Osteoblast (primary cell): ENCODE results near the gene ADGRG6. TPM values are rescaled to one million over a fixed set of nuclear protein-coding genes. Genes with fewer than 3 reads are reported as not detected.

Source experiments
- DNase-seq: peaks from one replicate; pipeline ENCODE4 v3.0.0; 2011; ENCODE audit warnings: low spot score, mixed read lengths; ENCODE audit not compliant: insufficient read length; ENCODE audit errors: missing footprints
- H2AFZ ChIP-seq: 2 replicates; pipeline ENCODE4 v1.6.0; 2011; ENCODE audit warnings: mild to moderate bottlenecking, low read length
- H3K27ac ChIP-seq: 2 replicates; pipeline ENCODE4 v1.5.1; 2011; ENCODE audit warnings: mild to moderate bottlenecking, low read depth, low read length, moderate library complexity
- H3K27me3 ChIP-seq: 2 replicates; pipeline ENCODE4 v1.6.0; 2012; ENCODE audit warnings: mild to moderate bottlenecking, control low read depth, inconsistent platforms, low read length, moderate library complexity; ENCODE audit not compliant: insufficient read depth
- H3K36me3 ChIP-seq: 2 replicates; pipeline ENCODE4 v1.5.1; 2011; ENCODE audit warnings: mild to moderate bottlenecking, low read length, control low read depth, moderate library complexity; ENCODE audit not compliant: insufficient read depth
- H3K4me1 ChIP-seq: 2 replicates; pipeline ENCODE4 v1.5.1; 2011; ENCODE audit warnings: mild to moderate bottlenecking, low read length, control low read depth, moderate library complexity; ENCODE audit not compliant: insufficient read depth
- H3K4me2 ChIP-seq: 2 replicates; pipeline ENCODE4 v1.6.0; 2011; ENCODE audit warnings: mild to moderate bottlenecking, low read length; ENCODE audit not compliant: insufficient read depth
- H3K4me3 ChIP-seq: fragments of 200-600 bp; sonication (generic); 3 replicates; pipeline ENCODE4 v1.5.1; 2012; ENCODE audit warnings: mild to moderate bottlenecking, low read length, inconsistent platforms; ENCODE audit not compliant: insufficient read depth
- H3K79me2 ChIP-seq: 2 replicates; pipeline ENCODE4 v1.6.0; 2012; ENCODE audit warnings: mild to moderate bottlenecking, low read length, control low read depth, inconsistent platforms; ENCODE audit not compliant: insufficient read depth
- H3K9me3 ChIP-seq: 2 replicates; pipeline ENCODE4 v1.5.1; 2011; ENCODE audit warnings: low read depth, low read length, control low read depth
- H4K20me1 ChIP-seq: 2 replicates; pipeline ENCODE4 v1.6.0; 2012; ENCODE audit warnings: mild to moderate bottlenecking, low read length, control low read depth; ENCODE audit not compliant: insufficient read depth
- CTCF ChIP-seq: IDR thresholded peaks from 2 replicates; pipeline ENCODE4 v1.5.1; 2011; ENCODE audit warnings: mild to moderate bottlenecking, low read depth, low read length, moderate library complexity; ENCODE audit errors: extremely low read depth
- total RNA-seq: library from RNA; depleted of rRNA; stranded (reverse); fragments of >200 nt; gene quantifications from 2 replicates; pipeline ENCODE4 v1.2.3, GENCODE V29; 2012

Gene ADGRG6
- total RNA-seq, 1 donor = 0.36 TPM

DNA sequence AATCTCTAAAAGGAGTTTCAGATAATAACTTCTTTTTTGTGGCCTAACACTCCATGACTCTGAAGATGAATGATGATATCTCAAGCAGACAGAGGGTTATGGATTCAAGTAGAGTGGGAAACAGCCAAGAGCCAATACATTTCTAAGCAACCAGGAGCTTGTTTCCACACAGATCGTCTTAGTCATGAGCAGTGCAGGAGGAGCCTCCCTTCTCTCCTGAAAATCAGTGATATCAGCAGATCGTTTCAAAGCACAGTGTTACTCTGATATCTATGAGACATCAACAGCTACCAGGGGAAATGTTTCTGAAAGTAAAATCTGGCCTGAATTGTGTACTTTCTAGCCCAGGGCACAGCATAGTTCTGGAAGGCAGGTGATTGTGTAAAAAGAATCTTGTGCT, 11.5 kb downstream of the ADGRG6 start:
- TF ChIP-seq CTCF = no peak
- no peaks in the 10 kb centered on the region for H3K4me1 ChIP-seq
- no peak overlapping the region for H3K4me2 ChIP-seq
- H3K4me3 ChIP-seq = no peak overlapping the region
- peaks cover 3% of the 10 kb centered on the region for H3K27me3 ChIP-seq
- H3K27ac ChIP-seq = no peak overlapping the region
- H2AFZ ChIP-seq = peak overlapping the region; percentile 23
- no peaks in the 10 kb centered on the region for H3K36me3 ChIP-seq
- H3K9me3 ChIP-seq = no peaks in the 10 kb centered on the region
- H4K20me1 ChIP-seq = no peaks in the 10 kb centered on the region
- H3K79me2 ChIP-seq = no peaks in the 10 kb centered on the region
- DNase-seq = no peak

DNA sequence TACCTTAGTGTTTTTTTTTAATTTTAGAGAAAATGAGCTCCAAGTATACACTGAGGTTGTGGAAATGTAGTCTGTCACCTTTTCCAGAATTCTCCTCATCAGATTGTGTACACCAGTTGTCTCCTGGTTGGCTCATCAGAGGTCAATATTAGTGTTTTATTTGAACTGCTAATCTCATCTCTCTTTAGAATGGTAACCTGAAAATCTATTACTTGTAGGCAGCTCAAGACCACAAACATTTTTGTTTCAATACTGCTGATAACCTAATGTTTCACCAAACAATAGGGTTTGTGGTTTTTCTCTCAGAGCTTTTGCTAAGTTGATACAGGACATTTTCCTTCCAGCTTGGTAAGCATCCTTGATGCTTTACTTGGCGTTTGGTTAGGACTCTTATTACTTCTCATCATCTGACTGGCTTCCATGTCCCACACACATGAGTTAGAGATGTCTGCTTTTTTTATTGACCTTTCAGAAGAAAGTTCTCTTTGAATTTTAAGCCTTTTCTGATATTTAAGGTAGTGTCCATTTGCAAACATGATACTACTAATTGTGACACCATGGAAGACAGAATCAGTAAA, 15.1 kb downstream of the ADGRG6 start:
- Histone ChIP-seq H3K4me1 (no peaks in the 10 kb centered on the region), H3K27me3 (no peaks in the 10 kb centered on the region), H2AFZ (no peak overlapping the region), H3K4me3 (no peak overlapping the region), H4K20me1 (no peaks in the 10 kb centered on the region), H3K27ac (no peak overlapping the region), H3K79me2 (no peaks in the 10 kb centered on the region), H3K36me3 (no peaks in the 10 kb centered on the region), H3K9me3 (no peaks in the 10 kb centered on the region), H3K4me2 (no peak overlapping the region)
- no peak for DNase-seq
- TF ChIP-seq CTCF = no peak

- DNase-seq = no peak
Measured at GRCh38 chr6:142318714-142319113, 16.9 kb downstream of the ADGRG6 start.

GRCh38 chr6:142320366-142320765, 18.6 kb downstream of the ADGRG6 start:
- H3K4me1 ChIP-seq = no peaks in the 10 kb centered on the region
- H3K4me2 ChIP-seq = no peak overlapping the region
- H3K79me2 ChIP-seq = no peaks in the 10 kb centered on the region
- no peaks in the 10 kb centered on the region for H4K20me1 ChIP-seq
- no peak overlapping the region for H3K4me3 ChIP-seq
- H3K27me3 ChIP-seq = no peaks in the 10 kb centered on the region
- no peak for DNase-seq
- H3K9me3 ChIP-seq = no peaks in the 10 kb centered on the region
- H3K27ac ChIP-seq = no peak overlapping the region
- H2AFZ ChIP-seq = no peak overlapping the region
- no peaks in the 10 kb centered on the region for H3K36me3 ChIP-seq
- TF ChIP-seq CTCF = no peak

More at GRCh38 chr6:142318714-142319113, 16.9 kb downstream of the ADGRG6 start:
- Histone ChIP-seq H2AFZ (no peak overlapping the region), H3K4me3 (no peak overlapping the region), H3K4me2 (no peak overlapping the region), H4K20me1 (no peaks in the 10 kb centered on the region), H3K79me2 (no peaks in the 10 kb centered on the region), H3K27ac (no peak overlapping the region), H3K27me3 (no peaks in the 10 kb centered on the region), H3K9me3 (no peaks in the 10 kb centered on the region), H3K4me1 (no peaks in the 10 kb centered on the region), H3K36me3 (no peaks in the 10 kb centered on the region)
- no peak for TF ChIP-seq CTCF
